ENCODE results near the gene RUNX3.

DNA sequence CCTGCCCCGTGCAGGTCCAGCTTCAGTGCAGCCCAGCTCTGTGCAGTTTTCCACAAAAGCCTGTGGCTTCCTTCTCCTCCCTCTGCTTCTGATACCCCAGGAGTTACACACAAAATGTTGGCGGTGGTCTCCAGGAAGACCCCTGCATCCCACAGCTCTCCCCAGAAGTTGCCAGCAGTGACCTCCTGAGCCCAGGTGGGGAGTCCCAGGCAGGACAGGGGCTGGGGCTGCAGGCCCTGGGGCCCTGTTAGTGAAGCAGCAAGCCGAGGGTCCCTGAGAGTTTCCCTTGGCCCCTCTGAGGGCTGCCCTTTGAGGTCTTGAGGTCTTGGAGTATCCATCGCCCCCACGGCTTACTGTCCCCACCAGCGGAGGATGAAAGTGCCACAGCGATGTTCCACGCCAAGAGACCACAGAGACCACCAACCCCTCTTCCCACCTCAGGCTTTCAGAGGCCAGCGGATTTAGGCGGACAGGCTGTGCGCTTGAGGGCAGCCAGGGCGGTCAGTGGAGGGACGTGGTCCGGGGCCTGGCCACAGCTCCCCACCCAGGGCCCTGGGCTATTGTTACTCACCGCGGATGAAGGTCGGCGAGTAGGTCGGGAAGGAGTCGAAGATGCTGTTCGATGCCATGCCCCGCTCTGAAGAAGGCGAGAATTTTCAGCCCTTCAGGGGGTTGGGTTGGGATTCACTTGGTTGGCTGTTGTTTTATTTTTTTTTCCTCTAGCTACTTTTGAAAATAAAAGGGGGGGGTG, 34.0 kb upstream of the RUNX3 start:
- TF ChIP-seq, protein P1, sequence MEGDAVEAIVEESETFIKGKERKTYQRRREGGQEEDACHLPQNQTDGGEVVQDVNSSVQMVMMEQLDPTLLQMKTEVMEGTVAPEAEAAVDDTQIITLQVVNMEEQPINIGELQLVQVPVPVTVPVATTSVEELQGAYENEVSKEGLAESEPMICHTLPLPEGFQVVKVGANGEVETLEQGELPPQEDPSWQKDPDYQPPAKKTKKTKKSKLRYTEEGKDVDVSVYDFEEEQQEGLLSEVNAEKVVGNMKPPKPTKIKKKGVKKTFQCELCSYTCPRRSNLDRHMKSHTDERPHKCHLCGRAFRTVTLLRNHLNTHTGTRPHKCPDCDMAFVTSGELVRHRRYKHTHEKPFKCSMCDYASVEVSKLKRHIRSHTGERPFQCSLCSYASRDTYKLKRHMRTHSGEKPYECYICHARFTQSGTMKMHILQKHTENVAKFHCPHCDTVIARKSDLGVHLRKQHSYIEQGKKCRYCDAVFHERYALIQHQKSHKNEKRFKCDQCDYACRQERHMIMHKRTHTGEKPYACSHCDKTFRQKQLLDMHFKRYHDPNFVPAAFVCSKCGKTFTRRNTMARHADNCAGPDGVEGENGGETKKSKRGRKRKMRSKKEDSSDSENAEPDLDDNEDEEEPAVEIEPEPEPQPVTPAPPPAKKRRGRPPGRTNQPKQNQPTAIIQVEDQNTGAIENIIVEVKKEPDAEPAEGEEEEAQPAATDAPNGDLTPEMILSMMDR (IDR thresholded peaks at IDR 0.05; ENCODE audit: insufficient read depth, low read length, poor library complexity, severe bottlenecking), result no peak
- TF ChIP-seq EZH2phosphoT487 (conservative IDR thresholded peaks at IDR 0.05; ENCODE audit: low read length), result no peak
